Loucy (cell line): Measurements from ENCODE around the gene CTAG2.
"Not testable (repeated sequence)": the region's sequence is repeated elsewhere in the genome, so short reads cannot be mapped to it uniquely, and the experiment has no call there.

Experiments used
- H2AFZ ChIP-seq: fragments of 200-600 bp; sonication (generic); 2 replicates; pipeline ENCODE4 v1.6.0; 2016; ENCODE audit warnings: antibody characterized with exemption, mild to moderate bottlenecking, low read length, moderate library complexity
- H3F3A ChIP-seq: fragments of 200-600 bp; 2 replicates; pipeline ENCODE4 v1.6.0; 2016; ENCODE audit warnings: antibody characterized with exemption, low read depth, mild to moderate bottlenecking
- H3K27me3 ChIP-seq: fragments of 200-600 bp; sonication (generic); 2 replicates; pipeline ENCODE4 v1.6.1; 2014; ENCODE audit warnings: low read length, mild to moderate bottlenecking; ENCODE audit not compliant: insufficient read depth, poor library complexity, severe bottlenecking
- H3K36me3 ChIP-seq: fragments of 200-600 bp; sonication (generic); 2 replicates; pipeline ENCODE4 v1.6.1; 2016; ENCODE audit warnings: low read length; ENCODE audit not compliant: insufficient read depth
- H3K4me1 ChIP-seq: fragments of 200-600 bp; sonication (generic); 2 replicates; pipeline ENCODE4 v1.5.1; 2014; ENCODE audit warnings: low read length, mild to moderate bottlenecking; ENCODE audit not compliant: insufficient read depth, poor library complexity, severe bottlenecking
- H3K4me2 ChIP-seq: fragments of 200-600 bp; sonication (generic); 2 replicates; pipeline ENCODE4 v1.6.0; 2014; ENCODE audit warnings: antibody characterized with exemption, low read length, low read depth, mild to moderate bottlenecking; ENCODE audit not compliant: poor library complexity, severe bottlenecking
- H3K4me3 ChIP-seq: fragments of 200-600 bp; sonication (generic); 2 replicates; pipeline ENCODE4 v1.5.1; 2014; ENCODE audit warnings: low read length, mild to moderate bottlenecking, mixed read lengths; ENCODE audit not compliant: poor library complexity, severe bottlenecking
- H3K79me2 ChIP-seq: fragments of 200-600 bp; sonication (generic); 2 replicates; pipeline ENCODE4 v1.6.1; 2014; ENCODE audit warnings: low read length; ENCODE audit not compliant: insufficient read depth
- H3K9ac ChIP-seq: fragments of 200-600 bp; sonication (generic); 2 replicates; pipeline ENCODE4 v1.6.0; 2014; ENCODE audit warnings: mild to moderate bottlenecking, low read depth, low read length, moderate library complexity; ENCODE audit not compliant: poor library complexity, severe bottlenecking
- H3K9me2 ChIP-seq: fragments of 200-600 bp; sonication (generic); replicated peaks from 2 replicates; pipeline ENCODE4 v1.6.1; 2016; ENCODE audit warnings: low read depth, low read length, mixed read lengths
- H3K9me3 ChIP-seq: fragments of 200-600 bp; sonication (generic); 2 replicates; pipeline ENCODE4 v1.6.1; 2014; ENCODE audit warnings: mild to moderate bottlenecking, antibody characterized with exemption, low read length, low read depth; ENCODE audit not compliant: insufficient read depth
- H4K20me1 ChIP-seq: fragments of 200-600 bp; sonication (generic); 2 replicates; pipeline ENCODE4 v1.6.0; 2014; ENCODE audit warnings: antibody characterized with exemption, low read length, mild to moderate bottlenecking; ENCODE audit not compliant: insufficient read depth, poor library complexity, severe bottlenecking
- CTCF ChIP-seq: fragments of 200-600 bp; sonication (generic); conservative IDR thresholded peaks from 2 replicates; pipeline ENCODE4 v1.5.1; 2014; ENCODE audit warnings: mild to moderate bottlenecking, antibody characterized with exemption, low read length
- EZH2phosphoT487 ChIP-seq: fragments of 200-600 bp; IDR thresholded peaks from 2 replicates; pipeline ENCODE4 v1.6.1; 2018; ENCODE audit warnings: antibody characterized with exemption, mild to moderate bottlenecking, moderate library complexity, borderline replicate concordance

Gene CTAG2

GRCh38 chrX:154653413-154653812, at the start of gene CTAG2:
Gene CTAG2, minus strand, starts transcription at chrX:154653579. Its CDS starts 64 bp downstream, at chrX:154653515.
- not testable (repeated sequence) for H3K9me2 ChIP-seq, H3K4me1 ChIP-seq, H3F3A ChIP-seq, H3K4me3 ChIP-seq, H2AFZ ChIP-seq, H3K9ac ChIP-seq, H3K36me3 ChIP-seq, H4K20me1 ChIP-seq, H3K4me2 ChIP-seq, H3K79me2 ChIP-seq, H3K27me3 ChIP-seq, H3K9me3 ChIP-seq

- H3K9me2 ChIP-seq = no peaks in the 10 kb centered on the region
- H2AFZ ChIP-seq = no peak overlapping the region
- no peak overlapping the region for H3K4me2 ChIP-seq
- H3K9ac ChIP-seq = no peak overlapping the region
- peaks cover 10% of the 10 kb centered on the region for H3K4me1 ChIP-seq
- H3K27me3 ChIP-seq = no peaks in the 10 kb centered on the region
- H3K36me3 ChIP-seq = peaks cover 8% of the 10 kb centered on the region; the same call in 1 of the 2 replicates
- no peak overlapping the region for H3K4me3 ChIP-seq
- H3K9me3 ChIP-seq = no peaks in the 10 kb centered on the region
- TF ChIP-seq EZH2phosphoT487 = no peak
- TF ChIP-seq CTCF = no peak
- H3F3A ChIP-seq = no peaks in the 10 kb centered on the region
- H3K79me2 ChIP-seq = no peaks in the 10 kb centered on the region
- no peaks in the 10 kb centered on the region for H4K20me1 ChIP-seq
Observed at GRCh38 chrX:154698630-154699248, 45.4 kb upstream of the CTAG2 start.

GRCh38 chrX:154696676-154697045, 43.3 kb upstream of the CTAG2 start:
- Histone ChIP-seq H3K27me3 (no peaks in the 10 kb centered on the region), H2AFZ (no peak overlapping the region), H3K36me3 (peaks cover 8% of the 10 kb centered on the region; the same call in 1 of the 2 replicates), H4K20me1 (no peaks in the 10 kb centered on the region), H3F3A (no peaks in the 10 kb centered on the region), H3K4me3 (no peak overlapping the region), H3K9ac (no peak overlapping the region), H3K4me1 (peaks cover 10% of the 10 kb centered on the region), H3K79me2 (no peaks in the 10 kb centered on the region), H3K9me2 (no peaks in the 10 kb centered on the region), H3K9me3 (no peaks in the 10 kb centered on the region), H3K4me2 (no peak overlapping the region)
- TF ChIP-seq CTCF (no peak), EZH2phosphoT487 (no peak)
